MCF 10A (cell line): Measurements from ENCODE around the gene PLVAP. TPM values are rescaled to one million over a fixed set of nuclear protein-coding genes. Genes with fewer than 3 reads are reported as not detected.
A peak's percentile ranks its signal among the peaks of the same experiment; 100 is the strongest.

Source experiments
- BruUV-seq: library from RNA; stranded (reverse); fragments of 400-500 nt; replicated peaks from 2 replicates; lab custom pipeline; 2021; lab: Mats Ljungman, UMichigan
- CTCF ChIA-PET: fragments of 300-600 bp; sonication (Branson Sonifier 250); formaldehyde crosslinking; extraction: SDS; loops from one replicate; lab custom pipeline; 2021; ENCODE audit warnings: antibody characterized with exemption, inconsistent platforms; lab: Yijun Ruan, JAX
- POLR2A ChIA-PET: fragments of 300-600, 350-650 bp; sonication (Branson Sonifier 250); formaldehyde crosslinking; extraction: SDS; loops from one replicate; lab custom pipeline; 2020; ENCODE audit warnings: antibody characterized with exemption, inconsistent platforms; lab: Yijun Ruan, JAX
- DNase-seq: peaks from one replicate; pipeline ENCODE4 v3.0.0-alpha.2; 2018; ENCODE audit not compliant: unreplicated experiment
- H3K27ac Mint-ChIP-seq: one replicate; pipeline ENCODE4 v1.8.0; 2022; ENCODE audit warnings: mild to moderate bottlenecking, low read depth, mixed read lengths; ENCODE audit not compliant: unreplicated experiment
- H3K27me3 Mint-ChIP-seq: one replicate; pipeline ENCODE4 v1.8.0; 2022; ENCODE audit warnings: mixed read lengths; ENCODE audit not compliant: insufficient read depth, unreplicated experiment
- H3K36me3 Mint-ChIP-seq: one replicate; pipeline ENCODE4 v1.8.0; 2022; ENCODE audit warnings: mild to moderate bottlenecking, moderate library complexity, mixed read lengths; ENCODE audit not compliant: insufficient read depth, unreplicated experiment
- H3K4me1 Mint-ChIP-seq: one replicate; pipeline ENCODE4 v1.8.0; 2022; ENCODE audit warnings: mixed read lengths; ENCODE audit not compliant: insufficient read depth, unreplicated experiment
- H3K4me3 Mint-ChIP-seq: one replicate; pipeline ENCODE4 v1.8.0; 2022; ENCODE audit warnings: mild to moderate bottlenecking, moderate library complexity, mixed read lengths; ENCODE audit not compliant: unreplicated experiment
- H3K9me3 Mint-ChIP-seq: one replicate; pipeline ENCODE4 v1.8.0; 2022; ENCODE audit warnings: mixed read lengths; ENCODE audit not compliant: unreplicated experiment
- intact Hi-C: fragments of 100-400 bp; cut with micrococcal nuclease; formaldehyde crosslinking; loops from 2 replicates; pipeline ENCODE4 v1.14.1; 2022
- total RNA-seq: library from RNA; stranded (reverse); gene quantifications from 2 replicates; pipeline ENCODE4 v1.2.3, GENCODE V29; 2022
- TF ChIP-seq, protein P1 (sequence below): fragments of 200-600 bp; IDR thresholded peaks from one replicate; pipeline ENCODE4 v1.8.0; 2022; ENCODE audit warnings: antibody characterized with exemption, mild to moderate bottlenecking; ENCODE audit not compliant: unreplicated experiment

The PLVAP gene
- total RNA-seq, 1 experiment from 2014 or later: not detected

DNA sequence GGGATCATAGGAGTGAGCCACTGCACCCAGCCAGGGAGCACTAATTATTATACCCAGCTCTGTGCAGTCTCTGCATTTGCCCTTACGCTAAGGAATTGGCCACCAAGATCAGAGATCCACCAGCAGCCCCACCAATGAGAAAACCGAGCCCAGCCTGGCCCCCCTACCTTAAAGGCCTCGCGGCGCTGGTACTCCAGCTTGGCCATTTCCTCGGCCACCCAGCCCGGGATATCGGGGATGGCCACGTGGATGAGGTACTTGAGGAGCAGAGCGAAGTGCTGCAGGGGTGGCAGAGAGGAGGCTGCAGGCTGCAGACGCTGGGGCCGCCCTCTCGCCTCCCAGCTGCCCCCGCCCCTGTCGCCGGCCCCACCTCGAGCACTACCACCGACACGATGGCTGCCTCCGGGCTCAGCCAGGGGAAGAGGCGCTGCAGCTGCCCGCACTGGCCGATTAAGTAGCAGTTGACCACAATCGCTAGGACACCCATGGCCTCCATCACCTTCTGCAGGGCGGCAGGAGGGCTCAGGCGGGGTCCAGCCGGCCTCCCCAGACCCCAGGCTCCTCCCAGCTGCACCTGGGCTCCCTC is 50.0 kb downstream of the PLVAP start:
- H3K4me1 Mint-ChIP-seq: peaks cover 5% of the 10 kb centered on the region
- intact Hi-C loops: no loop called here
- CTCF ChIA-PET: interaction anchor here (0.6 to 1.5 kb wide), 3 partner anchors 10 to 32 kb away, joined by 3 to 4 read pairs (median 3); no protein-coding TSS in a partner anchor
- no peak overlapping the region for H3K27ac Mint-ChIP-seq
- TF ChIP-seq, protein P1, sequence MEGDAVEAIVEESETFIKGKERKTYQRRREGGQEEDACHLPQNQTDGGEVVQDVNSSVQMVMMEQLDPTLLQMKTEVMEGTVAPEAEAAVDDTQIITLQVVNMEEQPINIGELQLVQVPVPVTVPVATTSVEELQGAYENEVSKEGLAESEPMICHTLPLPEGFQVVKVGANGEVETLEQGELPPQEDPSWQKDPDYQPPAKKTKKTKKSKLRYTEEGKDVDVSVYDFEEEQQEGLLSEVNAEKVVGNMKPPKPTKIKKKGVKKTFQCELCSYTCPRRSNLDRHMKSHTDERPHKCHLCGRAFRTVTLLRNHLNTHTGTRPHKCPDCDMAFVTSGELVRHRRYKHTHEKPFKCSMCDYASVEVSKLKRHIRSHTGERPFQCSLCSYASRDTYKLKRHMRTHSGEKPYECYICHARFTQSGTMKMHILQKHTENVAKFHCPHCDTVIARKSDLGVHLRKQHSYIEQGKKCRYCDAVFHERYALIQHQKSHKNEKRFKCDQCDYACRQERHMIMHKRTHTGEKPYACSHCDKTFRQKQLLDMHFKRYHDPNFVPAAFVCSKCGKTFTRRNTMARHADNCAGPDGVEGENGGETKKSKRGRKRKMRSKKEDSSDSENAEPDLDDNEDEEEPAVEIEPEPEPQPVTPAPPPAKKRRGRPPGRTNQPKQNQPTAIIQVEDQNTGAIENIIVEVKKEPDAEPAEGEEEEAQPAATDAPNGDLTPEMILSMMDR: no peak
- POLR2A ChIA-PET: interaction anchor here (1.0 to 2.2 kb wide), 5 partner anchors 9 to 21 kb away, joined by 3 to 10 read pairs (median 7); partner anchors contain the start of gene DDA1
- BruUV-seq: no TSS peak
- H3K4me3 Mint-ChIP-seq: peak overlapping the region; percentile 21
- no peaks in the 10 kb centered on the region for H3K27me3 Mint-ChIP-seq
- no peak for DNase-seq
- no peaks in the 10 kb centered on the region for H3K9me3 Mint-ChIP-seq
- peaks cover 47% of the 10 kb centered on the region for H3K36me3 Mint-ChIP-seq

DNA sequence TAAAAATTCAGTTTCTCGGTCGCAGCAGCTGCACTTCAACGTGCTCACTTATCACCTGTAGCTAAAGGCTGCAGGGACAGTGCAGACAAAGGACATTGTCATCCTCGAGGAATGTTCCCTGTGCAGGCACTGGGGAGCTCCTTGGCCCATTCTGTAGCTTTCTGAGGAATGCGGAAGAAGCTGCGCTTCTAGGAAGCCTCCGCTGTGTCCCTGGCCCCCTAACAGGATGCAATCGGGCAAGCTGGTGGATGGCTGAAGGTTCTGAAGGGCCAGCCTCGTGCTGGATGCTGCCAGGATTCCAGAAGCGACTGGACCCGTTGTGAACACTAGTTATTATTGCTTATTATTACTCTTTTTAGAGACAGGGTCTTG is 50.6 kb downstream of the PLVAP start:
- ChIA-PET CTCF (interaction anchor here (0.5 to 1.5 kb wide), 2 partner anchors 9 to 493 kb away, joined by 3 read pairs; no protein-coding TSS in a partner anchor), POLR2A (interaction anchor here (0.6 to 2.2 kb wide), 6 partner anchors 9 to 1020 kb away, joined by 3 to 10 read pairs (median 6); partner anchors contain the start of gene DDA1)
- intact Hi-C loops: no loop called here
- peak; percentile 43 for DNase-seq
- Mint-ChIP-seq H3K9me3 (no peaks in the 10 kb centered on the region), H3K27ac (no peak overlapping the region), H3K27me3 (no peaks in the 10 kb centered on the region), H3K4me1 (peaks cover 5% of the 10 kb centered on the region), H3K4me3 (no peak overlapping the region), H3K36me3 (peaks cover 48% of the 10 kb centered on the region)
- no TSS peak for BruUV-seq
- TF ChIP-seq, protein P1: no peak

DNA sequence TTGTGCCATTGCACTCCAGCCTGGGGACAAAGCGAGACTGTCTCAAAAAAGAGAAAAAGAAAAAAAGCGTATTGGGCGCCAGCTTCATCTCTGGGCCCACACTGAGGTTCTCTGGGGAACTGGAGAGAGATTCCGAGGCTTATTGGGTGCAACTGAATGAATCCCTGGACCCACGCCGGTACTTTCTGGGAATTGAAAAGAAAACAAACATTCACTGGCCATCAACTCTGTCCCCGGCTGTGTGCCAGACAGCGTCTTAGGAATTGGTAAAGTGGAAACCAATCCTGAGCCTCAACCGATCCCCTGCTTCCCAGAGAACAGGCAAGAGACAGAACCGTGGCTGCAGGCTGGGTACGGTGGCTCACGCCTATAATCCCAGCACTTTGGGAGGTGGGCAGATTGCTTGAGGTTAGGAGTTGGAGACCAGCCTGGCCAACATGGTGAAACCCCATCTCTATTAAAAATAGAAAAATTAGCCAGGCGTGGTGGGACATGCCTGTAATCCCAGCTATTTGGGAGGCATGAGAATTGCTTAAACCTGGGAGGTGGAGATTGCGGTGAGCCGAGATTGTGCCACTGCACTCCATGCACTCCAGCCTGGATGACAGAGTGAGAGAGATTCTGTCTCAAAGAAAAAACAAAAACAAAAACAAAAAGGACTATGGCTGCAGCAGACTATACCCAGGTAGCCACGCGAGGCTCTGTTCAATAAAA is 51.1 kb downstream of the PLVAP start:
- ChIA-PET CTCF (interaction anchor here (0.5 to 1.5 kb wide), 3 partner anchors 8 to 493 kb away, joined by 3 read pairs; no protein-coding TSS in a partner anchor), POLR2A (interaction anchor here (0.6 to 2.9 kb wide), 7 partner anchors 8 to 1020 kb away, joined by 3 to 15 read pairs (median 7); partner anchors contain the start of gene DDA1)
- Mint-ChIP-seq H3K4me3 (no peak overlapping the region), H3K27ac (no peak overlapping the region), H3K36me3 (peaks cover 48% of the 10 kb centered on the region), H3K27me3 (no peaks in the 10 kb centered on the region), H3K4me1 (peaks cover 5% of the 10 kb centered on the region), H3K9me3 (no peaks in the 10 kb centered on the region)
- intact Hi-C loops: no loop called here
- TF ChIP-seq, protein P1: no peak
- peak; percentile 80 for DNase-seq
- no TSS peak for BruUV-seq

DNA sequence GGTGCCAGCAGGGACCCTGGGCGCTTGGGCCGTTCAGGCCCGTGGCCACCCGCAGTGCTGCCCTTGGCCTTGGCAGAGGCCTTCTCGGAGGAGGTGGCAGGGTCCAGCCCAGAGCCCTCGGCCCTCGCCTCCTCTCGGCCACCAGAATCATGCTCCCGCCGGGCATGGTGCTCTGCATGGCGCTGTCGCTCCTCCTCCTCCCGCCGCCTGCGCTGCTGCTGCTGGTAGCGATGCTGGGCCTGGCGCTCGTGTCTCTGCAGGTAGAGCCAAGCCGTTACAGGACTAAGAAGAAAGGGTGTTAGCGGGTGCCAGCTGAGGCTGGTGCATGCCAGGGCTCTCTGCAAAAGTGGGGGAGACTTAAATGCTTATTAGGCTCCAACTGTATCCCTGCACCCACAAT is 52.0 kb downstream of the PLVAP start:
- peaks cover 49% of the 10 kb centered on the region for H3K36me3 Mint-ChIP-seq
- intact Hi-C loops: no loop called here
- ChIA-PET POLR2A (interaction anchor here (0.5 to 2.9 kb wide), 6 partner anchors 8 to 16 kb away, joined by 3 to 15 read pairs (median 7); partner anchors contain the start of gene DDA1), CTCF (interaction anchor here (0.5 kb wide), 1 partner anchor 28 kb away, joined by 3 read pairs; no protein-coding TSS in a partner anchor)
- no peak overlapping the region for H3K27ac Mint-ChIP-seq
- BruUV-seq: no TSS peak
- no peaks in the 10 kb centered on the region for H3K9me3 Mint-ChIP-seq
- no peaks in the 10 kb centered on the region for H3K27me3 Mint-ChIP-seq
- no peak for DNase-seq
- no peak overlapping the region for H3K4me3 Mint-ChIP-seq
- TF ChIP-seq, protein P1: no peak
- peaks cover 5% of the 10 kb centered on the region for H3K4me1 Mint-ChIP-seq
